HepG2 (cell line): ENCODE measurements around the gene PDK1. TPM values are rescaled to one million over a fixed set of nuclear protein-coding genes. Genes with fewer than 3 reads are reported as not detected.

ENCODE experiments used
- ATAC-seq: fragments of 200-7000 bp; cut with Tn5 transposase; 3 replicates; pipeline ENCODE4 v1.9.1; 2020; ENCODE audit warnings: mild to moderate bottlenecking, moderate library complexity
- BruUV-seq: library from RNA; stranded (reverse); fragments of 400-500 nt; replicated peaks from 2 replicates; lab custom pipeline; 2021; lab: Mats Ljungman, UMichigan
- CTCF ChIA-PET: fragments of 300-600 bp; formaldehyde crosslinking; extraction: SDS; loops from one replicate; lab custom pipeline; 2021; ENCODE audit warnings: low total read pairs, inconsistent platforms, low intra/inter-chr PET ratio; lab: Yijun Ruan, JAX
- POLR2A ChIA-PET: fragments of 350-600 bp; sonication (Branson Sonifier 250); formaldehyde crosslinking; loops from one replicate; lab custom pipeline; 2020; ENCODE audit warnings: antibody characterized with exemption, inconsistent platforms; lab: Yijun Ruan, JAX
- DNase-seq: peaks from one replicate; pipeline ENCODE4 v3.0.0-alpha.2; 2015; ENCODE audit warnings: low spot score
- FAIRE-seq: peaks from 3 replicates; lab custom pipeline; 2011; peaks lifted over from hg19 to GRCh38; lab: Jason Lieb, UNC
- H2AFZ ChIP-seq: one replicate; pipeline ENCODE4 v1.6.1; 2011; ENCODE audit warnings: low read length, inconsistent platforms
- H3K27ac ChIP-seq: fragments of 300-600 bp; 3 replicates; pipeline ENCODE4 v1.8.0; 2011; ENCODE audit warnings: mixed run types, mild to moderate bottlenecking, mixed read lengths, low read length, inconsistent platforms; ENCODE audit not compliant: insufficient read depth; ENCODE audit errors: extremely low read length
- H3K27me3 ChIP-seq, 2 experiments: fragments of 200-600 bp in 1 of 2; 2 replicates in 1 of 2; 3 replicates in 1 of 2; pipeline versions ENCODE4 v1.6.0 to v1.8.0; 2011; ENCODE audit warnings: low read length in 2 of 2, mild to moderate bottlenecking in 2 of 2, moderate library complexity in 2 of 2, inconsistent platforms in 1 of 2; ENCODE audit not compliant: insufficient read depth in 2 of 2, control insufficient read depth in 1 of 2
- H3K36me3 ChIP-seq, 2 experiments: fragments of 200-600 bp in 1 of 2; replicated peaks in 1 of 2; 2 replicates in 1 of 2; 3 replicates in 1 of 2; pipeline versions ENCODE4 v1.5.1 to v1.8.0; 2011; ENCODE audit warnings: low read length in 2 of 2, inconsistent platforms in 1 of 2; ENCODE audit not compliant: insufficient read depth in 2 of 2, control insufficient read depth in 1 of 2
- H3K4me1 ChIP-seq: 2 replicates; pipeline ENCODE4 v1.5.1; 2012; ENCODE audit warnings: low read length, inconsistent platforms; ENCODE audit not compliant: insufficient read depth
- H3K4me2 ChIP-seq: 2 replicates; pipeline ENCODE4 v1.6.0; 2011; ENCODE audit warnings: low read depth, low read length, inconsistent platforms
- H3K4me3 ChIP-seq, 3 experiments: fragments of 200-600 bp in 1 of 3; sonication (generic), shearing (Covaris generic) in 1 of 3; replicated peaks in 1 of 3; 2 replicates each; pipeline ENCODE4 v1.5.1; 2011 to 2016; ENCODE audit warnings: low read length in 3 of 3, inconsistent platforms in 2 of 3, low read depth in 2 of 3, mild to moderate bottlenecking in 2 of 3, control low read depth in 1 of 3, mixed read lengths in 1 of 3; ENCODE audit not compliant: insufficient read depth in 1 of 3
- H3K79me2 ChIP-seq: one replicate; pipeline ENCODE4 v1.6.1; 2011; ENCODE audit warnings: low read length, inconsistent platforms; ENCODE audit not compliant: insufficient read depth
- H3K9ac ChIP-seq: 2 replicates; pipeline ENCODE4 v1.6.0; 2011; ENCODE audit warnings: mild to moderate bottlenecking, low read depth, low read length, inconsistent platforms; ENCODE audit not compliant: insufficient read depth
- H3K9me3 ChIP-seq: 2 replicates; pipeline ENCODE4 v1.5.1; 2012; ENCODE audit warnings: mild to moderate bottlenecking, low read length
- H4K20me1 ChIP-seq: 2 replicates; pipeline ENCODE4 v1.6.0; 2011; ENCODE audit warnings: inconsistent platforms, mild to moderate bottlenecking, low read length, moderate library complexity; ENCODE audit not compliant: insufficient read depth
- BATF2 ChIP-seq: sonication (generic); formaldehyde crosslinking; IDR thresholded peaks from 2 replicates; pipeline ENCODE4 v1.8.0; 2022; ENCODE audit warnings: mild to moderate bottlenecking, missing genetic modification reagents, moderate library complexity
- CBX5 ChIP-seq: sonication (generic); formaldehyde crosslinking; IDR thresholded peaks from 2 replicates; pipeline ENCODE4 v1.4.0; 2020; ENCODE audit warnings: missing genetic modification reagents, borderline replicate concordance
- HIVEP1 ChIP-seq: sonication (generic); formaldehyde crosslinking; IDR thresholded peaks from 2 replicates; pipeline ENCODE4 v1.4.0; 2020; ENCODE audit warnings: mild to moderate bottlenecking, missing genetic modification reagents
- HOXA3 ChIP-seq: sonication (generic); formaldehyde crosslinking; IDR thresholded peaks from 2 replicates; pipeline ENCODE4 v1.5.0; 2020; ENCODE audit warnings: missing genetic modification reagents
- PLRG1 ChIP-seq: fragments of 450-650 bp; conservative IDR thresholded peaks from 2 replicates; pipeline ENCODE4 v1.6.1; 2016
- RBAK ChIP-seq: sonication (generic); formaldehyde crosslinking; IDR thresholded peaks from 2 replicates; pipeline ENCODE4 v1.5.1; 2020; ENCODE audit warnings: mild to moderate bottlenecking, missing genetic modification reagents
- RERE ChIP-seq: IDR thresholded peaks from 2 replicates; pipeline ENCODE4 v1.6.1; 2016; ENCODE audit warnings: low read depth, missing genetic modification reagents, missing compliant biosample characterization
- RORA ChIP-seq: sonication (generic); formaldehyde crosslinking; IDR thresholded peaks from 2 replicates; pipeline ENCODE4 v1.5.0; 2020; ENCODE audit warnings: mild to moderate bottlenecking, missing genetic modification reagents, moderate library complexity
- ZNF430 ChIP-seq: sonication (generic); formaldehyde crosslinking; IDR thresholded peaks from 2 replicates; pipeline ENCODE4 v1.9.0; 2021; ENCODE audit warnings: mild to moderate bottlenecking, missing genetic modification reagents
- ZNF468 ChIP-seq: sonication (generic); formaldehyde crosslinking; IDR thresholded peaks from 2 replicates; pipeline ENCODE4 v1.8.0; 2022; ENCODE audit warnings: mild to moderate bottlenecking, moderate library complexity, missing genetic modification reagents
- ZNF562 ChIP-seq: sonication (generic); formaldehyde crosslinking; IDR thresholded peaks from 2 replicates; pipeline ENCODE4 v1.8.0; 2022; ENCODE audit warnings: missing genetic modification reagents, borderline replicate concordance
- ZNF563 ChIP-seq: sonication (generic); formaldehyde crosslinking; IDR thresholded peaks from 2 replicates; pipeline ENCODE4 v1.8.0; 2022; ENCODE audit warnings: mild to moderate bottlenecking, moderate library complexity, missing genetic modification reagents
- ZNF574 ChIP-seq: sonication (generic); formaldehyde crosslinking; IDR thresholded peaks from 2 replicates; pipeline ENCODE4 v1.4.0; 2020; ENCODE audit warnings: missing genetic modification reagents
- ZNF597 ChIP-seq: sonication (generic); formaldehyde crosslinking; IDR thresholded peaks from 2 replicates; pipeline ENCODE4 v1.5.0; 2020; ENCODE audit warnings: missing genetic modification reagents
- ZNF747 ChIP-seq: sonication (generic); formaldehyde crosslinking; IDR thresholded peaks from 2 replicates; pipeline ENCODE4 v1.8.1; 2023; ENCODE audit warnings: missing genetic modification reagents, mild to moderate bottlenecking, borderline replicate concordance
- WGBS: methylation state at CpG from one replicate; pipeline ENCODE4 v1.1.6; 2017; ENCODE audit warnings: low lambda C conversion rate; 5-methylcytosine and 5-hydroxymethylcytosine counted together
- in situ Hi-C: cut with HindIII; loops from 2 replicates; pipeline ENCODE4 v1.10.0; 2017; ENCODE audit warnings: low pct_unique_long_range_greater_than_20kb; ENCODE audit not compliant: extremely low pct_ligation_motif_present
- intact Hi-C: fragments of 100-400 bp; cut with micrococcal nuclease; formaldehyde crosslinking; loops from one replicate; pipeline ENCODE4 v1.10.0; 2022; ENCODE audit not compliant: unreplicated experiment
- polyA plus RNA-seq, 8 experiments: library from polyadenylated mRNA; depleted of rRNA in 3 of 8; stranded (reverse) in 7 of 8; unstranded in 1 of 8; fragments of >200 nt; fragmentation: Illumina TruSeq in 4 of 8; extraction: Trizol in 4 of 8; gene quantifications; 2 replicates each; pipeline versions ENCODE4 v1.2.1 to v1.2.3, GENCODE V29; 2011 to 2016; ENCODE audit warnings: low read depth in 4 of 8, missing spikeins in 1 of 8, mixed read lengths in 1 of 8; ENCODE audit not compliant: insufficient read depth in 1 of 8
- total RNA-seq, 5 experiments: library from RNA; depleted of rRNA; stranded (reverse); fragments of >200 nt; fragmentation: Illumina TruSeq; extraction: Trizol; gene quantifications; 2 replicates each; pipeline ENCODE4 v1.2.3, GENCODE V29; 2016; ENCODE audit warnings: low read depth in 1 of 5

The PDK1 gene
- total and polyA plus RNA-seq, 2 of the 13 experiments (the other 11 are each of a cell fraction or from before 2014, with no cell fraction given) = 11.9 to 96.9 TPM

- FAIRE-seq (no peak), DNase-seq (no peak), ATAC-seq (no peak)
- 96% methylated on average over 9 of the region's 9 CpGs for WGBS
- CTCF ChIA-PET = interaction anchor here (0.7 kb wide), 1 partner anchor 124 kb away, joined by 4 read pairs; no protein-coding TSS in a partner anchor
- in situ Hi-C loops (no loop called here), intact Hi-C loops (no loop called here)
- Histone ChIP-seq H3K27ac (no peak overlapping the region), H3K79me2 (peaks cover 18% of the 10 kb centered on the region), H2AFZ (no peak overlapping the region), H3K36me3 (peaks cover 28 to 87% of the 10 kb centered on the region in 2 experiments), H3K4me2 (no peak overlapping the region), H3K9ac (no peak overlapping the region), H3K9me3 (no peaks in the 10 kb centered on the region), H4K20me1 (peaks cover 28% of the 10 kb centered on the region), H3K27me3 (no peaks in the 10 kb centered on the region), H3K4me1 (no peaks in the 10 kb centered on the region), H3K4me3 (no peak overlapping the region)
- POLR2A ChIA-PET = no interaction called here
- no TSS peak for BruUV-seq
- TF ChIP-seq HOXA3 (CRISPR knock-in tag) (no peak), ZNF747 (CRISPR knock-in tag) (no peak), ZNF468 (CRISPR knock-in tag) (no peak), RORA (CRISPR knock-in tag) (no peak), ZNF562 (CRISPR knock-in tag) (no peak), ZNF563 (CRISPR knock-in tag) (no peak), HIVEP1 (CRISPR knock-in tag) (no peak), CBX5 (no peak), ZNF597 (CRISPR knock-in tag) (no peak), RBAK (CRISPR knock-in tag) (no peak), RERE (CRISPR knock-in tag) (no peak), BATF2 (no peak), PLRG1 (no peak), ZNF430 (CRISPR knock-in tag) (no peak), ZNF574 (no peak)
Measured at GRCh38 chr2:172586245-172586891, 30.5 kb downstream of the PDK1 start.
